ENCODE data around the gene CHRDL1.
"Not testable (repeated sequence)": the region's sequence is repeated elsewhere in the genome, so short reads cannot be mapped to it uniquely, and the experiment has no call there.

Gene CHRDL1, protein sequence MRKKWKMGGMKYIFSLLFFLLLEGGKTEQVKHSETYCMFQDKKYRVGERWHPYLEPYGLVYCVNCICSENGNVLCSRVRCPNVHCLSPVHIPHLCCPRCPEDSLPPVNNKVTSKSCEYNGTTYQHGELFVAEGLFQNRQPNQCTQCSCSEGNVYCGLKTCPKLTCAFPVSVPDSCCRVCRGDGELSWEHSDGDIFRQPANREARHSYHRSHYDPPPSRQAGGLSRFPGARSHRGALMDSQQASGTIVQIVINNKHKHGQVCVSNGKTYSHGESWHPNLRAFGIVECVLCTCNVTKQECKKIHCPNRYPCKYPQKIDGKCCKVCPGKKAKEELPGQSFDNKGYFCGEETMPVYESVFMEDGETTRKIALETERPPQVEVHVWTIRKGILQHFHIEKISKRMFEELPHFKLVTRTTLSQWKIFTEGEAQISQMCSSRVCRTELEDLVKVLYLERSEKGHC

DNA sequence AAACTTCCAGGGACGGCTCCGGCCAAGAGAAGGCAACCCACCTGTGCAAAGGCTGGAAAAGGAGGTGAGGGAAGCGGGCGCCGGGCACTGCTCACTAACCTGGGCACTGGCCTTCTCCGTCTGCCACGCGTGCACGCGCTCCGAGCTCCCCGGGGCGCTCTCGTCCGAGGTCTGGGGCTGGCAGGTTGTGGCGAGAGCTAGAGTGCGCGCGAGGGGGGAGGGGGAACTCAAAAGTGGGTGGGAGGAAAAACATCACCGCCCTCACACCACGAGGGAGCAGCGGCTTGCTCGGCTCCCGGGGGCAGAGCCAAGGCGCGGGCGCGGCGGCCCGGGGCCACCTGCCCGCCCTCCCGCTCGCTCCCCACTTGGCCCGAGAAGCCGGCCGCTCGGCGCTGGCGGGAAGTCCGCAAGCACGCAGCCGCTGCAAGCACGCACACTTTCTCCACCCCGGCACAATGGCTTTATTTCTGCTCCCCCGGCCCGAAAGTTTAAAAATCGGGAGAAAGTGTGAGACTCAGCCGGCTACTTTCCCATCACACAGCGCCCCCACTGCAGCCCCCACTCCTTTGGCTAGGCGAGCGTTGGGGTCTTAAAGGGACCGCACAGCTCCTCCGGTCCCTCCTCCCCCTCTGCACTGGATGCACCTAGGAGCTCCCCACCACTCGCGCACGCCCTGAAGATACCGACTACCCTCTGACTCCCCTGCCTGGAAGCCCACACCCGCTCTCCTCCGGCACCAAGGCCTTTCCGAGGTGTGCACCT lies at the start of gene CHRDL1:
Gene CHRDL1, minus strand, starts transcription at position 173 of the 762 bp plus-strand sequence. CDS start 3,636 bp downstream, outside the sequence.
- no peak for DNase-seq (ENCODE audit: low read depth in 2 of 2)

DNA sequence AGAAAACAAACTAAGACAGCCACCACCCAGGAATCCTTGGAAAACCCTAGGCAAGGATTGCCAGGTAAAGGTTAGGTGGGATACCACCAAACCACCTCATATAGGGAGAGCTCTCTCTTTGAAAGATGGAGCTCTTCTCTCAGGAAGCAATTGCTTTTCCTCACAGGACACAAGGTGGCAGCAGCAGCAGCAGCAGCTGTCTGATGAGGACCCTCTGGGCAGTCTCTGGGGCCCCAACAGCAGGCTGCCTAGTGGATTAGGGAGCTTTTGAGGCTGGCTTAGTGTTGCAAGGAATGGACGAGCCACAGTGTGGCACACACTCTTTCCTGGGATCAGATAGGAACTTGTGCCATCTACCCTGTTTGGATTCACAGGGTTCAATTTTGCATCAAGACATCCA lies 41.4 kb upstream of the CHRDL1 start:
- no peak for DNase-seq (ENCODE audit: low read depth in 2 of 2)

DNA sequence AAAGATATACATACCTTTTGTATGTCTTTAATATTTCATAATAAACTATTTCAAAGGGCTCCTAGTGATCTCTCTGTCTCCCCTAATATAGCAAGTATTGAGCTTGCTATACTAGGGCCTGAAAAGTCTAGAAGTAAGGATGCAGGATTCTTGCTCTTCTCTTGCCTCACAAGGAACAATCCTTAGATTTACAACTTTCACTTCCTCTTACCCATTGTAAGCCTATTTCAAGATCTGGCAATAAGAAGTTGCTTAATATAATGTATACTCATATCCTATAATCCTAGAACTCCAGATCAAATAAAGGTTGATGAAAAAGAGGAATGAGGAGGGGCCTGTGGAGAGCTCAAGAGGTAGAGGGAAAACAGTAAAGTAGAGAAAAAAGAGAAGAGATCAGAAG lies 40.8 kb upstream of the CHRDL1 start:
- no peak for DNase-seq (ENCODE audit: low read depth in 2 of 2)

DNA sequence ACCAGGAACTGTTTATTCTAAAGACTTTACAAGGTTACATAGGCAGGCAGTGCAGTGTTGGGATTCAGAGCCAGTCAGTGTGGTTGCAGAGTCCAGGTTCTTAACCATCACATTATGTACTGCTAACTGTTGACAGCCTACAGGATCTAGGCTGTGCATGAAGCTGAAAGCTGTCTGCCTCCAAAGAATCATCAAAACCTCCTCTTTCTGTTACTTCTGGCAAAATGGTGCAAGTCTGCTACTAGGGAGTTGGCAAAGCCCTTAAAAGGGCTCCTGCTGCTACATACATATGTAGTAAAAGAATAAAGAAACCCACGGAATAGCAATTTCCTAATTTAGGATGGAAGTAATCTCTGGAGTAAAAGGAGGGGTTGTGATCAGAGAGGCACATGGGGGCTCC lies 40.4 kb upstream of the CHRDL1 start:
- DNase-seq (ENCODE audit: low read depth in 2 of 2): no peak

DNA sequence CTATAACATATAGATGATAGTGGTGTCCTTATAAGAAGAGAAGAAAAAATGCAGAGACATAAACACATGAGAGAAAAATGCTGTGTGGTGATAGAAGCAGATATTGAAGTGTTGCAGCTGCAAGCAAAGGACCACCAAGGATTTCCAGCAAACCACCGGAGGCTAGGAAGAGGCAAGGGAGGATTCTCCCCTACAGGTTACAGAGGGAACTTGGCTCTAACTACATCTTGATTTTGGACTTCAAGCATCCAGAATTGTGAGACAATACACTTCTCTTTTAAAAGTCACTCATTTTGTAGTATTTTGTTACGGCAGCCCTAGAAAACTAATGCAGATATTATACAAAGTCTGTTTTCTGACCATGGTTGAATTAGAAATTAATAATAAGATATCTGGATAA lies 30.4 kb upstream of the CHRDL1 start:
- DNase-seq (ENCODE audit: low read depth in 2 of 2): no peak

DNA sequence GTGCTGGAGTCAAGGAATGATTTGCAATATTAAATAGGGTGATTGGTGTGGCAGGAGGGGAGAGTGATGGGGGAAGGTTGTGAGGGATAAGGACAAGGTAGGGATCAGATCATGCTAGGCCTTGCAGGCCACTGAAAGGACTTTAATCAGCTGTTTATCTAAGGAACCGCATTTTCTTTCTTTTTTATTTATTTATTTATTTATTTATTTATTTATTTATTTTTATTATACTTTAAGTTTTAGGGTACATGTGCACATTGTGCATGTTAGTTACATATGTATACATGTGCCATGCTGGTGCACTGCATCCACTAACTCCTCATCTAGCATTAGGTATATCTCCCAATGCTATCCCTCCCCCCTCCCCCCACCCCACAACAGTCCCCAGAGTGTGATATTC lies 20.9 kb upstream of the CHRDL1 start:
- not testable (repeated sequence) for DNase-seq (ENCODE audit: low read depth in 2 of 2)

DNA sequence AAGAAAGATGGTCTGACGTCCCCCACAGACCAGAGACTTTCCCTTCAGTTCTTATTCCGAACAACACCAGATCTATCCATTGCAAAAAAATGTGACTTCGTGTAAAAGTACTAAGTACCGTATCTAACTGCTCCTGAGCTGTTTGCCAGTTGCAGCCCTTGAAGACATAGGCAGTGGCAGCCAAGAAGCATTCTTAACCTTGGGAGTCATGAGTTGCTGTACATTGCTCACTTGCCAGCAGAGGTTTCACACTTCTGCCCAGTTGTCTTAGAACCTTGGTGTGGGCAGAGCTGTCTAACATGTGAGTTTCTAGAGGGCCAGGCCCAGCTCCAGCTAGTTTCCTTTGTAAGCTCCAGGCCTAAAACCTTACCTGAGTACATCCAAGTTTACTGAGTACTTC lies 10.5 kb upstream of the CHRDL1 start:
- DNase-seq (ENCODE audit: low read depth in 2 of 2): no peak

DNA sequence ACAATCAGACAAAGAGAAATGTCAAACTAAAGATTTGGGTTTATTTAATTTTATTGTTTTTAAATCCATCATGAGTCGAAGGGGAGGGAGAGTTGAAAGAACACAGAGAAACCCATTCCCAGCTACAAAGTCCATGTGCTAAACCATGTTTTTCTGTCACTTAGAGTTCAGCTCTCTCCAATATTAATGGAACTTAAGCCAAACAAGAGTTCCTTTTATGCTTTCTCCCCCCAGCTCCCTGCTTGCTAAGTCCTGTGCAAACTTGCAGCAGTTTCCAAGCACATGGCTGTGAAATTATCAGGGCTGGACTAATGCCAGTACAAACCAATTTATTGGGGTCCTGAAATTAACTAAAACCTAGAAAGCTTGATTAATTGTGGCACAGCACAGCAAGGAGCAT lies 9.7 kb upstream of the CHRDL1 start:
- DNase-seq (ENCODE audit: low read depth in 2 of 2): no peak

DNA sequence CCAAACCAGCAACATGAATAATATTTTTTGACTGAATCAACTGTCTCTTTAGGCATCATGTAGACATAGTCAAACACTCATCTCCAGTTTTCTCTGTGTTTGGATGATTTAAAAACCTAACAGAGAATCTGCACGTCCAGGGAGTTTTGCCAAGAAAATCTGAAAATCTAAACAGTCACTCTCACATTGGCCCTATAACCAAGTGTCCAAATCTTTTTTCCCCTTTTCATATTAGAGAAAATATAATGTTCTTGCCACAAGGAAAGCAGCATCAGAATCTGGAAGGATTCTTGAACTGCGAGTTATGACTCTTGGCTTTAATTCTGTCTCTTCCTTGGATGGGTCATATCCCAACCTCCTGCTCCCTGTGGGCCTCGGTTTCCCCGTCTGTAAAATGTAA lies 8.8 kb upstream of the CHRDL1 start:
- DNase-seq (ENCODE audit: low read depth in 2 of 2): no peak

DNA sequence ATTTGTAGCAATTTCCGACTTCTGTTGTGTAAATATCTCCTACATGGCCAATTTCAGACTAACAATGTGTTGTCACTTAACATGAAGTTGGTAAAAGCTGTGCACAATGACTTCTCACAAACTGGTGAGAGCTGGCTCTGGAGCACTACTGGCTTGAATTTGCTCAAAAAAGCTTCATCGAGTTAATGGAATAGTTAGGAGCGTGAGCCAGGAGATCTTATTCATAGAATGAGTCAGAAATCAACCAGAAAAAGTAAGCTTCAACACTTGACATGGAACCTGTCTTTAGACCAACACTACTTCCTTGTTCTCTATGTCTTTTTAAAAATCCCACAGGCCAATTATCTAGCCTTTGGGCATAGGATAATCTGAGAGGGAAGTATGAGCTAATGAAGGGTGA lies 7.9 kb upstream of the CHRDL1 start:
- no peak for DNase-seq (ENCODE audit: low read depth in 2 of 2)

DNA sequence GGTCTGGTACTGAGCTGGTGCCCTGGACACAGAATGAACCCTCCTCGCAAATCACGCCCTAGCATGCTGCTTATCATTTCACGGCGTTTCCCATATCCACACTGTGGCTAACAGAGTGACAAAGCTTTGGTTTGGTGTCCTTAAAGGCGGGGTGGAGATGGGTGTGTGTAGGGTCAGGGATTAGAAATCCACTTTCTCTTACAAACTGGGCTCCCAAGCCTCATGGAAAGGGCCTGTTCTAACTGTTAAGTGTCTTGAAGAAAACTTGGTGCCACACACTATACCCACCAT lies 735 bp upstream of the CHRDL1 start:
- no peak for DNase-seq (ENCODE audit: low read depth in 2 of 2)

DNA sequence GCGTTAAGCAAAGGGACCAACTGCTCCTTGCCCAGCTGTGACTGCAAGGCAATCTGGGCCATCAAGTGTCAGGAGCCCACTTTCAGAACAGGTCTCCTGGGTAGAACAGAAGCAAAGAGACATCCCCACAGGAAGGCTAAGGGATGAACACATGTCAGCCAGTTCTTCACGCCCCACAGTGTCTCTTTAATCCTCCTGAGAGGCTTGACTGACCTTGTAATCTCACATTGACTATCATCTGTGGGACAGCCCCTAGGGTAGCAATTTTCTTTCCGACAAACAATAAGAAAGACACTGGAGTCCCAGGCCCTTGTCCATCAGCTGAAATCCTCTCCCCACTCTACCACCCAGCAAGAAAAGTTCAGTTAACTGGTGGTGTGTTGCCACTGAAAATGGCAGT lies 1.0 kb downstream of the CHRDL1 start:
- no peak for DNase-seq (ENCODE audit: low read depth in 2 of 2)

DNA sequence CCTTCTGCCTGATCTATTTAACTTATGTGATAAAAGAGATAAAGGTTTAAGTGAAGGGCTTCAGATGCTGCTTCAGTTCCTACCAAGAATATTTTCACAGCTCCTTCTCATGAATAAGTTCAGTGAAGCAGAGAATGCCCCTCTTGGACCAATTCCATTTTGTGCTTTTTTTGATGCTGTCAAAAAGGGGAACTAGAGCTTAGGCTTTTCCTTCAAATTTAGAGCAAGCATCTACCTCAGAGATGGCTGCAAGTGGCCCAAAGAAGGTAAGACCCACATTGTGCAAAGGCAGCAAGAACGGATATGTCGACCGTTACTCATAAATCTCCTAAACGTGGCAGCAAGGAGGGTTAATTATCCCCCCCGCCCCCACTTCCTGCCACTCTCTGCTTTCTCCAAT lies 4.5 kb downstream of the CHRDL1 start:
- DNase-seq (ENCODE audit: low read depth in 2 of 2): no peak

DNA sequence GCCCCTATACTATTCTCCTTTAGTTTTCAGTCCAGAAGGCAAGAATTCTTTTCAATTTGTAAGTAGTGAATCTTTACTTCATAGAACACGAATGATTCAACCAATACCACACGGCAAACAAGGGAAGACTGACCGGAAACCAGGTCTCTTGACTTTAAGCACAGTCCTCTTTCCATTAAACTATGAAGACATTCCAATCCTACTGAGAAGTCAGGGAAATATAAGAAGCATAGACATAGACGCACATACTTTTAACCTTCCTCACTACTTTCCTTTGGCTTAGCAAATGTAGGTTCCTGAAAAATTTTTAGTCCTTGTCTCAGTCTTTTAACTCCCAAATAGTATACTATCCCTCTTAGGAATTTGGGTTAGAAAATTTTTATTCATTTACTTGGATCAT lies 9.1 kb downstream of the CHRDL1 start:
- no peak for DNase-seq (ENCODE audit: low read depth in 2 of 2)

DNA sequence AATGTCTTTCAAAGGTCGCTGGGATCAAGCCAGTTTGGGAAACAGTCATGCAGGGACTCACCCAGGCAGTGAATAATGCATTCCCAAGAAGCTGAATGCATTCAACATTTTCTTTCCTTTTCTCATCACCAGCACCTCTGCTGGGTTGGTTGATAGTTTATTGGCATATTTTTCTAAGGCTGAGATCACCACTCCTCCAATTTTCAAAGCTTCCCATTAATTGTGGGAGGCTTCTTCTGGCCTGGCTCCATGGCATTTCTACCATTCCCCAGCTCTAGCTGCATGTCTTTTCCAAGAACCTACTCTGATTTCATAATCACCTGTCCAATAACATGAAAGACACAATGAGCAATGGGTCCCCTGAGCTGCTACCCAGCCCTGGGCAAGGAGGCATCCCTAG lies 35.8 kb downstream of the CHRDL1 start:
- no peak for DNase-seq (ENCODE audit: low read depth in 2 of 2)

DNA sequence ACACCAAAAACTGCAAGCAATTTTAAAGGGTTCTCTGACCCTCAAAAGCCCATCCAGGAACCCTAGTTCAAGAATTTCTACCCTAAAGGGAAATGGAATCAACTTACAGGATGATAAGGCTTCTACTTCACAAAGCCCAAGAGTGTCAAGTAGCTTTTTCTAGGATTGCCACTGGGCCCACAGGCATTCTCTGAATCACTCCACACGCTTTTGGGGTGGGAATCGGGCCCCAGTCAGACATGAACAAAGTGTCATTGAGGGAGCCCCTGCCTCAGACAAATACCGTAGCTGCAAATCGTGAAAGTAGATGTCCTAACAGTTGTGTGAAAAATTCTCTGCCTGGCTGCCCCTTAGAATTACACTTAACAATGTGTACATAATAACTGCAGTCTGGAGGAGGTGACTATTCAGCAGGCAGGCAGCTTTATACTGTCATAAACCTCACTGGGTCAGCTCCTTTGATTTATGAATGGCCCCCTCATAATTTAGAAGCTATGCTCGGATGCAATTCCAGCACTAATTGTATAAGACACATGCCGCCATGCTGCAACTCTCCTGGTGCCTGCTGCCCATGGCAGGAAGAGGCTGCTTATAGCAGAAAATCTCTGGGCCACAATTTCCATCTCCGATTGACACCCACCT lies 36.7 kb downstream of the CHRDL1 start:
- no peak for DNase-seq (ENCODE audit: low read depth in 2 of 2)

DNA sequence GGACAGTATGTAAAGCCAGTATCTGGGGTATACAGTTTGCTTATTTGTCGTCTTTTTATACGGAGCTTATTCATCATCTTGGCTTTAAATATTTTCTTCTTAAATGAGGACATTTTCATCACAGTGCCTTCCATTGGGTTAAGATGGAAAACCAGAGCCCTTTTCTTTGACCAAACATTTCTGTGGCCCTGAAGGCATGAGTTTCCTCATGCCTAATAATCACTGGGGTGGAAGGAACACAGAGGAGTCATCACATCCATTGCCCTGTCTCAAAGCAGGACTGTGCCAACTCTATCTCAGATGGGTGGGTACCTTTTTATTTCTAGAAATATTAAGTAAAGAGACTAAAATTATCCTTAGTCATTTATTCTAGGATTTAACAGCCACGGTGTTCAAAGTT lies 40.0 kb downstream of the CHRDL1 start:
- no peak for DNase-seq (ENCODE audit: low read depth in 2 of 2)

DNA sequence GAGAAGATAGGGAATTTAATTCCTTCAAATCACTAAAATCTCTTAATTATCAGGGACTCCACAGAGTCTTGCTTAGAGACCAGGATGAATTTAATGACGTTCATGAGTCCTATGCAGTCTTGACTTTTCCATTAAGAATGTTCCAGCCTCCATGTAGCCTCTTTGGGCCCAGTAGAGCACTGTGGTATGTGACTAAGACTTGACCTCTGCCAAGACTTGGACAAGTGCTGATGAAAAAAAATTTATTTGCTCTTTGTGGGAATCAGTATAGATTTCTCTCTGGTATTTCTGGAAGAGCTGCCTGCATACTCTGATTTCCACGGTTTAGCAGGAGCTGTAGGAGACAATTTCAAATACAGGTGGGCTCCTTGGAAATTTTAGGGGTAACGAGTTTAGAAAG lies 40.6 kb downstream of the CHRDL1 start:
- no peak for DNase-seq (ENCODE audit: low read depth in 2 of 2)

DNA sequence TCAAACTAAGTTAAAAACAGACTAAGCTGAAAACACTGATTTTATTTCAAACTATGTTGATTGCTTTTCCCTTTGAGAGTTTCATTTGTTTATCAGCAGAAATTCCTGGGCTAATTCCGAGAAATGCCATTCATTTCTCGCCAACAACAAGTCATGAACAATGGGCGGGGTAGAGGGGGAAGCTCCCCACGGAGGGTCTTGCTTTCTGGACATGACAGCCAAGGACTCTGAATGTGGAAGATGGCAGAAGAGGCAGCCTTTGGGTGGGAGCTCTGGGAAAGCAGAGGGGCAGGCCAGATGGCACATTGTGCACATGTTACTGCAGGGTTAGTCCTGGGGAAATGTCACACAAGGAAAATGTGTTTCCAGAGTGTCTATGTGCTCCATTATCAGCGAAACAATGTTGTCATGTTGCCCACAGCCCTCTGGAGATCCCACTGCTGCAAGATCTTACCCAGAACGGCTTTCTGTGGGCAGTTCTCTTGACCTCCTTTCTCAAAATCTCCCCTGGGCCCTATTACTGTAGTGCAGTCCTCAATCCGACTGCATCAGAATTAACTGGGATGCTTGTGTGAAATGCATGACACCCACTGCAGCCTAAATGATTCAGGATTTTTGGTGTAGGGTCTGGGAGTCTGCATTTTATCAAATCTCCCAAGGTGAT lies 45.0 kb downstream of the CHRDL1 start:
- no peak for DNase-seq (ENCODE audit: low read depth in 2 of 2)

DNA sequence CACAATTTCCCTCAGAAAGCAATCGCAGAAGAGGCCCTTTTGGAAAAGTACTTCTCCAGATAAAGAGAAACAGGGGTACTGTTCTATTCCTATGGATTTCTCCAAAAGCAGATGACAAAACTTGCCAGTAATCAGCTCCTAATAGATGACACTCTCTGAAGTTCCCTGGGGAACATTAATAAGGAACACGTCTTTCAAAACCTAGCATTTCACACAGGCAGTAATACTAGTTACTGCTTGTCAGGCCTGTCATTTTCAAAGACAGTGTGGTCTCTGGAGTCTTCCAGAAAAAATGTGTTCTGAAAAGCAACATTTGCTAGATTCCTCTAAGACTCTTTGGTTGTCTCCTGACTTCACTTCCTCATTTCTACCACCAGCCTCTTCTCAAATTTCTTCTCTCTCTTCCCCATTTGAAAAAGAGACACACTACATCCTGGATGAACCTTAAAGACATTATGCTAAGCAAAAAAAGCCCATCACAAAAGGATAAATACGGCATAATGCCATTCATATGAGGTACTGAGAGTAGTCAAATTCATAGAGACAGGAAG lies 47.3 kb downstream of the CHRDL1 start:
- DNase-seq (ENCODE audit: low read depth in 2 of 2): no peak

DNA sequence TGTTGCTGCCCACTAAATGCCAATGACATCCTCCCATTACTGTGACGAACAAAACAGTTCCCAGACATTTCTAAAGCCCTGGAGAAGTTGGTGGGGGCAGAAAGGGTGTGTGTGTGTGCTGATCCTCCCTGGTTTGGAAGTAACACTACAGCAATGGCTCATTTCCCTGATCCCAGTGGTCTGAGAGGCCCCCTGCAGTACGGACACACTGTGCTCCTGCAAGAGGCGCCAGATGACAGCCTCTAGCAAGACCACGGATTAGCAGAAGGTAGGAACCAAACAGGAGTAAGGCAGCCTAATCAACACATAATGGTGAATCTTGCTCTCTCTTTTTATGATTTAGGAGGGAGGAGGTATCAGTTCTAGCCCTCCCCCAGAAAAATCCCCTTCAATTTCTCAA lies 49.6 kb downstream of the CHRDL1 start:
- no peak for DNase-seq (ENCODE audit: low read depth in 2 of 2)

DNA sequence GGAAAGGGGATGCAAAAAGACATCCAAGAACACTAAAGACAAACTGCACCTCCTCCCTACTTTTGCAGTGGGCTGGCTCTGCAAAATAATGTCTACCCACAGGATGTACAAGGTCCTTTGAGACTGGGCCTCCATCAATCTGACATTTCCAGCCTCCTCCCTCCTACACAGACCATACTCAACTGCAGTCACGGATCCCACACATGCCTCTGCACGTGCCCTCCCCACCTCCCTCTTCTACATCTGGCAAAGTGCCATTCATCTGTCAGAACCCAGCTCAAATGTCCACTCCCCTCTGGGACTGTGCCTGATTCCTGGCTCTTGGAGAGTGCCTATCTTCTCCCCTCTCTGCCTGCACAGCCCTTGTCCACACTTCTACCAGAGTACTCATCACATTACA lies 50.3 kb downstream of the CHRDL1 start:
- no peak for DNase-seq (ENCODE audit: low read depth in 2 of 2)

All from stimulated activated CD8-positive, alpha-beta memory T cell treated with anti-CD3 and anti-CD28 coated beads, Interleukin-15, amount 100 ng/mL, for 48 hours (primary cell).